Neural progenitor cell (in vitro differentiated cells): ENCODE results near the gene JMJD4. TPM values are rescaled to one million over a fixed set of nuclear protein-coding genes. Genes with fewer than 3 reads are reported as not detected.

ENCODE experiments used
- DNase-seq: peaks from one replicate; pipeline ENCODE4 v3.0.0-alpha.2; 2016; ENCODE audit warnings: low spot score
- H2AFZ ChIP-seq: fragments of 200-600 bp; sonication (generic); replicated peaks from 2 replicates; pipeline ENCODE4 v1.6.1; 2016; ENCODE audit warnings: antibody characterized with exemption
- H3F3A ChIP-seq: fragments of 200-600 bp; sonication (generic); 2 replicates; pipeline ENCODE4 v1.6.1; 2016; ENCODE audit warnings: antibody characterized with exemption, low read depth
- H3K27ac ChIP-seq: fragments of 200-600 bp; sonication (generic); 2 replicates; pipeline ENCODE4 v1.5.1; 2016; ENCODE audit warnings: mild to moderate bottlenecking
- H3K27me3 ChIP-seq: fragments of 200-600 bp; sonication (generic); 2 replicates; pipeline ENCODE4 v1.6.1; 2016; ENCODE audit warnings: mild to moderate bottlenecking, moderate library complexity
- H3K36me3 ChIP-seq: fragments of 200-600 bp; sonication (generic); 2 replicates; pipeline ENCODE4 v1.5.1; 2016
- H3K4me1 ChIP-seq: fragments of 200-600 bp; sonication (generic); 2 replicates; pipeline ENCODE4 v1.6.1; 2016; ENCODE audit warnings: mixed run types
- H3K4me2 ChIP-seq: fragments of 200-600 bp; sonication (generic); 2 replicates; pipeline ENCODE4 v1.6.1; 2016
- H3K4me3 ChIP-seq: fragments of 200-600 bp; sonication (generic); 2 replicates; pipeline ENCODE4 v1.5.1; 2016
- H3K79me2 ChIP-seq: fragments of 200-600 bp; sonication (generic); 2 replicates; pipeline ENCODE4 v1.6.1; 2016; ENCODE audit warnings: low read depth
- H3K9ac ChIP-seq: fragments of 200-600 bp; sonication (generic); 2 replicates; pipeline ENCODE4 v1.6.1; 2016
- H3K9me3 ChIP-seq: fragments of 200-600 bp; sonication (generic); 2 replicates; pipeline ENCODE4 v1.5.1; 2016; ENCODE audit warnings: low read depth
- H4K20me1 ChIP-seq: fragments of 200-600 bp; sonication (generic); 2 replicates; pipeline ENCODE4 v1.6.1; 2016; ENCODE audit warnings: low read depth
- H3K27ac Mint-ChIP-seq: 3 replicates; pipeline ENCODE4 v1.8.0; 2021; ENCODE audit warnings: mixed read lengths
- H3K27me3 Mint-ChIP-seq: 2 replicates; pipeline ENCODE4 v1.8.0; 2022; ENCODE audit warnings: low read depth, mild to moderate bottlenecking, inconsistent platforms, moderate library complexity, mixed read lengths; ENCODE audit not compliant: insufficient read depth
- H3K36me3 Mint-ChIP-seq: 3 replicates; pipeline ENCODE4 v1.8.0; 2021; ENCODE audit warnings: mixed read lengths
- H3K4me1 Mint-ChIP-seq: 3 replicates; pipeline ENCODE4 v1.8.0; 2021; ENCODE audit warnings: mixed read lengths
- H3K4me3 Mint-ChIP-seq: 3 replicates; pipeline ENCODE4 v1.8.0; 2021; ENCODE audit warnings: mild to moderate bottlenecking, moderate library complexity, mixed read lengths
- H3K9me3 Mint-ChIP-seq: 3 replicates; pipeline ENCODE4 v1.8.0; 2020; ENCODE audit warnings: mixed read lengths
- CTCF ChIP-seq: fragments of 200-600 bp; sonication (generic); IDR thresholded peaks from 2 replicates; pipeline ENCODE4 v1.5.1; 2017; ENCODE audit warnings: antibody characterized with exemption, mild to moderate bottlenecking
- EZH2 ChIP-seq: fragments of 200-600 bp; sonication (generic); IDR thresholded peaks from 2 replicates; pipeline ENCODE4 v1.6.1; 2017; ENCODE audit warnings: antibody characterized with exemption, mild to moderate bottlenecking, moderate library complexity
- EZH2phosphoT487 ChIP-seq: fragments of 200-600 bp; sonication (generic); IDR thresholded peaks from 2 replicates; pipeline ENCODE4 v1.6.1; 2017; ENCODE audit warnings: antibody characterized with exemption
- total RNA-seq: library from RNA; depleted of rRNA; stranded (reverse); fragments of >200 nt; gene quantifications from 2 replicates; pipeline ENCODE4 v1.2.3, GENCODE V29; 2015; ENCODE audit warnings: low replicate concordance

Gene JMJD4
- total RNA-seq, 1 donor from 2014 or later = 7.5 TPM

GRCh38 chr1:227759341-227760300 is 24.5 kb upstream of the JMJD4 start:
- H3K27ac Mint-ChIP-seq = no peak overlapping the region

GRCh38 chr1:227758366-227758765 is 23.3 kb upstream of the JMJD4 start:
- Histone ChIP-seq H3K4me1 (no peaks in the 10 kb centered on the region), H4K20me1 (peaks cover 31% of the 10 kb centered on the region), H3K9me3 (no peaks in the 10 kb centered on the region), H3K79me2 (peaks cover 27% of the 10 kb centered on the region), H3K36me3 (no peaks in the 10 kb centered on the region), H2AFZ (no peak overlapping the region), H3K27me3 (no peaks in the 10 kb centered on the region), H3F3A (no peaks in the 10 kb centered on the region), H3K4me3 (no peak overlapping the region), H3K9ac (no peak overlapping the region), H3K27ac (no peak overlapping the region), H3K4me2 (no peak overlapping the region)
- TF ChIP-seq EZH2phosphoT487 (no peak), EZH2 (no peak), CTCF (no peak)
- Mint-ChIP-seq H3K9me3 (no peaks in the 10 kb centered on the region), H3K36me3 (peaks cover 23% of the 10 kb centered on the region), H3K4me3 (no peak overlapping the region), H3K4me1 (peaks cover 4% of the 10 kb centered on the region), H3K27ac (no peak overlapping the region), H3K27me3 (no peaks in the 10 kb centered on the region)
- DNase-seq = no peak

More at GRCh38 chr1:227759341-227760300, 24.5 kb upstream of the JMJD4 start:
- no peaks in the 10 kb centered on the region for H3K4me1 ChIP-seq
- no peak overlapping the region for H3K27ac ChIP-seq
- H3K36me3 Mint-ChIP-seq = peaks cover 20% of the 10 kb centered on the region
- H3K79me2 ChIP-seq = peaks cover 27% of the 10 kb centered on the region
- peaks cover 37% of the 10 kb centered on the region for H4K20me1 ChIP-seq
- H3K4me2 ChIP-seq = no peak overlapping the region
- peaks cover 4% of the 10 kb centered on the region for H3K4me1 Mint-ChIP-seq
- H3K9me3 Mint-ChIP-seq = no peaks in the 10 kb centered on the region
- no peak overlapping the region for H3K4me3 ChIP-seq
- no peaks in the 10 kb centered on the region for H3K9me3 ChIP-seq
- no peak overlapping the region for H2AFZ ChIP-seq
- TF ChIP-seq EZH2 (no peak), CTCF (no peak), EZH2phosphoT487 (no peak)
- H3K9ac ChIP-seq = no peak overlapping the region
- H3F3A ChIP-seq = no peaks in the 10 kb centered on the region
- no peaks in the 10 kb centered on the region for H3K27me3 ChIP-seq
- no peak overlapping the region for H3K4me3 Mint-ChIP-seq
- no peaks in the 10 kb centered on the region for H3K36me3 ChIP-seq
- DNase-seq = no peak
- no peaks in the 10 kb centered on the region for H3K27me3 Mint-ChIP-seq

GRCh38 chr1:227757781-227758180 is 22.7 kb upstream of the JMJD4 start:
- Histone ChIP-seq H3K4me1 (no peaks in the 10 kb centered on the region), H3K79me2 (peaks cover 27% of the 10 kb centered on the region), H3K4me2 (no peak overlapping the region), H3K4me3 (no peak overlapping the region), H2AFZ (no peak overlapping the region), H4K20me1 (peaks cover 31% of the 10 kb centered on the region), H3K27me3 (no peaks in the 10 kb centered on the region), H3K36me3 (no peaks in the 10 kb centered on the region), H3K9me3 (no peaks in the 10 kb centered on the region), H3K9ac (no peak overlapping the region), H3F3A (no peaks in the 10 kb centered on the region), H3K27ac (no peak overlapping the region)
- no peak for TF ChIP-seq CTCF
- TF ChIP-seq EZH2 = no peak
- TF ChIP-seq EZH2phosphoT487 = no peak
- Mint-ChIP-seq H3K36me3 (peaks cover 23% of the 10 kb centered on the region), H3K4me1 (peaks cover 4% of the 10 kb centered on the region), H3K9me3 (no peaks in the 10 kb centered on the region), H3K27ac (no peak overlapping the region), H3K27me3 (no peaks in the 10 kb centered on the region), H3K4me3 (no peak overlapping the region)
- DNase-seq = no peak
